HG02678 (cell line): ENCODE data around the gene NANOS2.

Source experiments
- ATAC-seq: cut with Tn5 transposase; IDR thresholded peaks from one replicate; pipeline ENCODE4 v1.9.1; 2021; ENCODE audit warnings: mild to moderate bottlenecking, moderate library complexity; ENCODE audit not compliant: unreplicated experiment

NANOS2 gene

DNA sequence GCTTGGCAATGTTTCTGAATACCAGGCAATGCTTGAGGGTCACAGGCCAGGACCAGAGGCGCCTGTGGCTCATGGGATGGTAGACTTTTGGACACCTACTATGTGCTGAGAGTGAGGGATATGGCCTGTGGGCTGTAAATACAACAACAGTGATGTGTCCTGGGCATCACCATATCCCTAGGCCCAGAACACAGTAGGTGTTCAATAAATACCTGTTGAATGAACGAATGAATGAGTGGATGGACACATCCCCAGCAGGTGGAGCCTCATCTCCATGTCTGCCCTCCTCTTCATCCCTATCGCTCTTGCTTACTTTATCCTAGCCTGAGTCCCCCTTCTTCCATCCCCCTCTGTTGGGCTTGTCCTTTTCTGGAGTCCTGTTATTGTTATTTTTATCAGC is 16.5 kb upstream of the NANOS2 start:
- ATAC-seq: no peak

DNA sequence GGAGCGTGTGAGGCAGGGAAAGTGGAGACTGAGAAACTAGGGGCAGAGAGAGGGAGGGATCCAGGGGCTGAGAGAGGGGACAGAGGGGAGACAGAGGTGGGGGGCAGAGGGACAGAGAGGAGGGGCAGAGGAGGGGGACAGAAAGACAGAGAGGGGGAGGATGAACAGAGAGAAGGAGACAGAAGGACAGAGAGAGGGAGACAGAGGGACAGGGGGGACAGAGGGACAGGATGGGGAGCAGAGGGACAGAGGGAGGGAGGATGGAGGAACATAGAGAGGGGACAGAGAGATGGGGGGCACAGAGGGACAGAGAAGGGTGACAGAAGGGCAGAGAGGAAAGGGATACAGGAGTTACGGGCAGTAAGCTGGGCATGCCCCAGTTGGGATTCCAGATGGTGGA is 14.7 kb upstream of the NANOS2 start:
- no peak for ATAC-seq

DNA sequence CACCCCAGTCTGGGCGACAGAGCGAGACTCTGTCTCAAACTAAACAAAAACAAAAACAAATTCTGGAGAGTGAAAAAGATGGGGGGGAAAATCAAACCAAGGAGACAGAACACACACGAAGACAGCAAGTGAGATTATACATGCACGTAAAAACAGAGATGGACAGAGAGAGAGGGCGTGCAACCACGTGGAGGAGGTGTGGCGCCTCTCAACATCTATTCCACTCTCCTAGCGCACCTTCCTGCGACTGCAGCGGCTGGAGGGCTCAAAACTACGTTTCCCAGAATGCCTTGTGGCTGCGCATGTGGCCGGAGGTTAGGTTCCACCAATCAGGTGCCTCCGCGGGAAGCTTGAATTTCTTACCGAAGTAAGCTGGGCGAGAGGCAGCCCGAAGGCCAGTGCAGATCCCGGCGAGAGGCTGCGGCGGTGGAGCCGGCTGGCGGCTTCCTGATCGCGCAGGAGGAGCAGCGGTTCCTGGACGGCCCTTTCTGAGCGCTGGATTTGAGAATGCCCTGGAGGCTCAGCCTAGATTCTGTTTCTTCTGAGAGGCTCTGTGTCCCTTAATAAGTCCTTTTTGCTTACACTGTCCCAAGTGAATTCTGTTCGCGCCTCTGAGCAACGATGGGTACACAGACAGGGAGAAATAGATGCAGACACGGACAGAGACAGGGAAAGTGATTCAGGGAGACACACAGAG is 13.1 kb upstream of the NANOS2 start:
- peak; percentile 76 for ATAC-seq

DNA sequence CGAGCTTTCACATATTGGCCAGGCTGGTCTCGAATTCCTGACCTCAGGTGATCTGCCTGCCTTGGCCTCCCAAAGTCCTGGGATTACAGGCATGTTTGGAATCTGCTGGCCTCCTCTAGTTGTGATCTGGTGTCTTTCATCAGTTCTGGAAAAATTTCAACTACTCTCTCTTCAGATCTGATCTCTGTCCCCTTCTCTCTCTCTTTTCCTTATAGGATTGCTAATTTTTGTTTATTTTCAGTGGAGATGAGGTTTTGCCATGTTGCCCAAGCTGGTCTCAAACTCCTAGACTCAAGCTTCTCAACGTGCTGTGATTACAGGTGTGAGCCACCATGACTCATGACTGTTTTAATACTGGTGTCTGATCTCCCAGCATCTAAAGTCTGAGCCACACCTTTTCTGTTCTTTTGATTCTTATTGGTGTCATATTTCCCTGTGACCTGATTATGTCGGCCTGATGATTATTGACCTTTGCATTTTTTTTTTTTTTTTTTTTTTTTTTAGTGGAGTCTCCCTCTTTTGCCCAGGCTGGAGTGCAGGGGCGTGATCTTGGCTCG is 10.4 kb upstream of the NANOS2 start:
- no peak for ATAC-seq

DNA sequence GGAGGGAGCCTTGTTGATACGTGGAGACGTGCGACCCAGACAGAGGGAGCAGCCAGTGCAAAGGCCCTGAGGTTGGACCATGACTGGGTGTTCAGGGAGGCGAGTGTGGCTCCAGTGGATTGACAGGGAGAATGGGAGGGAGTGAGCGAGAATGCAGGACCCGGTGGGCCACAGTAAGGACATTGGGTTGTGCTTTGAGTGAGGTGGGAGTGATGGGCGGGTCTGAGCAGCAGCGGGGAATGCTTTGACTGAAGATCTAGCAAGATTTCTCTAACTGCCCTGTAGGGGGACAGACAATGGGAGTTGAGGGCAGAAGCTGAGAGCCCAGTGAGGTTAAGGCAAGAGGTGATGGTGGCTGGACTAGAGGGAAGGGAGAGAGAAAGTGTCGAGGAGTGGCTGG is 7.7 kb upstream of the NANOS2 start:
- no peak for ATAC-seq

DNA sequence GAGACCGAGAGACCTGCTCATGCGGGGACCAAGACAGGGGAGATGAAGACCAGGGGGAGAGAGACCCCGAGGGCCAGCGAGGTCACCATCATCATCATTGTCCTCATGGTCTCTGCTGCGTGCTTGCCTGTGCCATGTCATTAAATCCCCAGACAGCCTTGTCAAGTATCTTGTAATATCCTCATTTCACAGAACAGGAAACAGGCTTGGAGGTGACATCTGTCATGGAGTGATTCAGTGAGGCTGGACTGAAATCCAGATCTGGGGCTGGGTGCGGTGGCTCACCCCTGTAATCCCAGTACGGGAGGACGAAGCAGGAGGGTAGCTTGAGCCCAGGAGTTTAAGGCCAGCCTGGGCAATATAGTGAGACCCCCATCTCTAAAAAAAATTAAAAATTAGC is 5.9 kb upstream of the NANOS2 start:
- ATAC-seq: no peak

DNA sequence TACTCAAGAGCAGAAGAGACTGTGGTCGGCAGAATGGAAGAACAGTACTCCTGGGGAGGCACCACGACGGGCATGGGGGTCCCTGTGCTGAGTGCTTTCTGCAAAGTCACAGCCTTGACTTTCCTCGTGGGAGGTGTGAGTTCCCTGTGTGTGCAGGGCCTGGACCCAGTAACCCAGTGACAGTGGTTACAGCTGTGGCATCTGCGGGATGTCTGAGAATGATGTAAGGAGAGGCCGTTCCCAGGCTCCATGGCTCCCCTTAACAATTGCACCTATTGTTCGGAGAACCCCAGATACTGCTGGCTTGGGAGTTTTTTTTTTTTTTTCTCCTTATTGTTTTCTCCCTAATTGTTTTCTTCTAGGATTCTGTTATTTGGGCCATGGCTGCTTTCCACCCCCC is 5.1 kb upstream of the NANOS2 start:
- no peak for ATAC-seq

DNA sequence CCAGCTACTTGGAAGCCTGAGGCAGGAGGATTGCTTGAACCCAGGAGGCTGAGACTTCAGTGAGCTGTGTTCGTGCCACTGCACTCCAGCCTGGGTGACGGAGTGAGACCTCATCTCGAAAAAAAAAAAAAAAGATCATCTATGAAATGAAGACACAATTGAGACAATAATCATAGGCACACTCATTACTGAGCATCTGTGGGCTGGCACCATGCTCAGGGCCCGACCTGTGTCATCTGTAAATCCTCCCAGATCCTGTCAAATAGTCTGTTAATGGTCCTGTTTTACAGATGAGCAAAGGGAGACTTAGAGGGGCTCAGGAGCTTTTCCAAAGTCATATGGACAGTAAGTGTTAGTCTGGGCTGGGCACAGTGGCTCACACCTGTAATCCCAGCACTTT is 4.1 kb upstream of the NANOS2 start:
- no peak for ATAC-seq

DNA sequence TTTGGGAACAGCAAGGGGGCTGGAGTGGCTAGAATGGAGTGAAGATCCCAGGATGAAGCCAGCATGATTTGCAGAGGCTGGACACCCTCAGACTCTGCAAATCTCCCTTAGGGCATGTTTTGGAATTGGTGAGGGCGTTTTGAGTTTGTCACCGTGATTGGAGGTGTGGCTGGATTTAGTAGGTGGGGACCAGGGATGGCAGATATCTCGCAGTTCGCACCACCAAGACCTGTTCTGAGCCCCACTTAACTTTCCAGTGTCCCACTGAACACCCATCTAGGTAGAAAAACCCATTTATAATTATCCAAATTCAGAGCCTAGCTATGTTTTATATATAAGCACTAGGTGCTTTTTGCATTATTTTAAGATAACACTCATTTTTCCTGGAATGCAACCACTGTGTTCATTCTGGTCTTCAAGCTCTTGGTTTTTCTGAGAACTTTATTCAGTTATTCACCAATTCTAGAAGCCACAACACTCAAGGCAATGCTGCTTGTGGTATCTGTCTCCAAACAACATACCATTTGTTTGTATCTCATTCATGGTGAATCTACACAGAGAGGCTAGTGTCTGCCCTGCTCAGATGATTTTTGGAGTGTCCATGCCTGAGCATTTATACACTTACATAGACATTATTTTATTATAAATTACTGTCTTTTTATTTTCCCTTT is 3.0 kb upstream of the NANOS2 start:
- no peak for ATAC-seq

DNA sequence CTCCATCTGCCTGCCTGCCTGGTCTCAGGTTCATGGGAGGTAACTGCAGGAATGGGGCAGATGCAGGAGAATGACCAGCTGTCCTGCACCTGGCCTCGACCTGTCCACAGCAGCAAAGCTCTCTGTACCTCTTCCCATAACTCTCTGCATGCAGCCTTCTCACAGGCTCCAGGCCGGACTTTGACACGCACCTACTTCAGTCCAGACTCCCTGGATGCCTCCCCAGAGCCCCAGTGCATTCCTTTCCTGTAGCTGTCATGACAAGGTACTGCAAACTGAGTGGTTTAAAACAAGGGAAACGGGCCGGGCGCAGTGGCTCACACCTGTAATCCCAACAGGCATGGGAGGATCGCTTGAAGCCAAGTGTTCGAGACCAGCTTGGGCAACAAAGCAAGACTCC is 3.3 kb downstream of the NANOS2 start:
- no peak for ATAC-seq

DNA sequence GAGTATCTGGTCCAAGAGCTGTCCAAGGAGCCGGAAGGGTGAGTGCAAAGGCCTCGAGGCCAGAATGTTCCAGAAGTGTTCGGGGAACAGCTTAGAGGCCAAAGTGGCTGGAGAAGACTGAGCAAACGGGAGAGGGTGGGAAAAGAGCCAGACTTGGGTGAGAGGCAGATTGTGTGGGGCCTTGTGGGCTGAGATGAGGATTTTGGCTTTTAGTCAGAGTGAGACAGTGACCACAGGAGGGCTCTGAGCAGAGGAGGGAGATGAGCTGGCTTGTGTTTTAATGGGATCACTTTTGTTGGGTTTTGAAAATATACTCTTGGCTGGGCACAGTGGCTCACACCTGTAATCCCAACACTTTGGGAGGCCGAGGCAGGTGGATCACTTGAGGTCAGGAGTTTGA is 5.6 kb downstream of the NANOS2 start:
- no peak for ATAC-seq

DNA sequence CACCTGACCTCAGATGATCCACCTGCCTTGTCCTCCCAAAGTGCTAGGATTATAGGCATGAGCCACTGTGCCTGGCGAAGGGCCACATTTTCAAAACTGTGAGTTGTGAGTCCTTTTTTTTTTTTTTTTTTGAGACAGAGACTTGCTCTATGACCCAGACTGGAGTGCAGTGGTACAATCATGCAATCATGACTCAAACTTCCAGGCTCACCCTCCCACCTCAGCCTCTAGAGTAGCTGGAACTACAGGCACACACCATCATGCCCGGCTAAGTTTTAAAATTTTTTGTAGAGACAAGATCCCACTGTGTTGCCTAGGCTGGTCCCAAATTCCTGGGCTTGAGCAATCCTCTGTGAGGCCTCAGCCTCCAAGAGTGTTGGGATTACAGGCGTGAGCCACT is 8.4 kb downstream of the NANOS2 start:
- no peak for ATAC-seq

DNA sequence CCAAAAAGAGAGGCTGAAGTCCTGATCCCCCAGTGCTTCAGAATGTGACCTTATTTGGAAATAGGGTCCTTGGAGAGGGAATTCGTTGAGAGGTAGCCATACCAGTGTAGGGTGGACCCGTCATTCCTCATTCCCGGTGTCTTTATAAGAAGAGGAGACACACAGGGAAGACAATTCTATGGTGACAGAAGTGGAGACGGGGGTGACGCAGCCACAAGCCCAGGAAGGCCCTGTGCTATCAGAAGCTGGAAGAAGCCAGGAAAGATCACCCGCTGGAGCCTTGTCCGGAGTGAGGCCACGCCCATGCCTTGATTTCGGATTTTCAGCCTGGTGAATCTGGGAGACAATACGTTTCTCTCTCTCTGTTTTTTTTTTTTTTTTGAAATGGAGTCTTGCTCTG is 9.6 kb downstream of the NANOS2 start:
- ATAC-seq: no peak

DNA sequence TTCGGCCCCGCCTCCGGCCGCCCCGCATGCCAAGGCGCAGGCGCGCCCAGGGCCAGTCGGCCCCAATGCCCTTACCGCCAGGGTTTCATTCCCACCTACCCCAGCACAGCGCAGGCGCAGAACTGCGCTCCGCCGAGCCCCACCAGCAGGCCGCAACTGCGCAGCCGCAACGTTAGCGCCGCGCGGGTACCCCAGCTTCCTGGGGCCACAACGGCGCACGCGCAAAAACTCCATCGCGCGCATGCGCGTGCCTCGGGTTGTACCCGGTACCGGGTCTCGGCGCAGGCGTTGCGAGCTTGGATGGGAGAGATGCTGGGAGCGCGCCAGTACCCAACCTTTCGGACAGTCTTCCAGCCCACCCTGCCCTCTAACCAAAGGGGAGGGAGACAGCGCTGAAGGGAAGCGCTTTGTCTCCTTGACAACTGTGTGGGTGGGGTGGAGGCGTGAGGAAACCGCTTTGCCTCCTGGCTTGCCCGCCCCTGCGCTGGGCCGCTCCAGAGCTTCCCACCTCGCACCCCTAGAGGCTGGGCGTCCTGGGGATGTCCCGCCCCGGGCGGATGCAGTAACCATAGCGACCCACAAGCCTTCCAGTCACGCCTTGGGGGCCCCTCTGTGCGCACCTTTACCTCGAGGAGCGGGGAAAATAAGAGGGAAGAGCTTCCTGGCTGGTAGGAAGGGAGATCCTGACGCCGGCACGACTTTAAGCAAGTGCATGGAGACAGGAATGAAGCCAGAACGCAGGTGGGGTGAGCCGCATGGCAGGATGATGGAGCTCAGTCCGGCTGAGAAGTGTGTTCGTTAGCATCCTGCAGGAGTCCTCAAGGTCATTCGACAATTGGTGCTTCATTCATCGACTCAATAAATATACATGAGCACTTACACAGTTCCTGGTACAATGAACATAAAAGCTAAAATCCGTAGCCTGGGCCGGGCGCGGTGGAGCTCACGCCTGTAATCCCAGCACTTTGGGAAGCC is 11.6 kb downstream of the NANOS2 start:
- ATAC-seq: peak; percentile 90

DNA sequence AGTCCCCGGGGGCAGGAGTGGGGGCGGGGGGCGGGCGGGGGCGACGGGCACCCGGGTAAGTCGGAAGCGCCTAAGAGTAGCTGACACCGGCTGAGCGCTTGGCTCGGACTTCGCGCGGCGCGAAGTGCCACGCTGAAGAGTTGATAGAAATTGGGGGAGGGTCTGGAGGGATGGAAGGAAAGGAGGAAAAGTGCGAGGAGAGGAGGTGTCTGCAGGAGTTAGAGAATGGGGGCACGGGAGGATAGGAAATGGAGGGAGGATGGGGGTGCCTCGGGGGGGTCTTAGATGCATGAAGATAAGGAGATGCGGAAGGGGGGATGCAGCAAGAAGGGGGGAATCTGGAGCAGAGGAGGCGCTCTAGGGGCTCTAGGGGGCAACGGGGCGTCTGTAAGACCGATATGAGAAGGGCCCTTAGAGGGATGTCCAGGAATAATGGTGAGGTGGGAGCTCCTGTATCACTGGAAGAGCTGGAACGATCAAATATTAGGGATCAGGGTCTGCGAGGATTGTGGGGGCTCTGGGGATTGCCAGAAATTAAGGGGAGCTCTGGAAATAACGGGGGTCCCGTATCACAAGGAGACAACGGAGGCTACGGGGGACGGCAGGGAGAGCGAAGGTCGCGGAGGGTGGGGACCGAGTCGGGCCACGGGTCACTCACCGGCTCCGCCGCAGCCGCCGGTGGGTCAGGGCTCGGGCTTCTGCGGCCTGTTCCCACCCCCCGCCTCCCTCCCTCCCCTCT is 12.5 kb downstream of the NANOS2 start, which contains the start of gene MYPOP:
MYPOP (minus strand) TSS at position 702 of the 739 bp plus-strand sequence. CDS start 840 bp downstream, outside the sequence.
- no peak for ATAC-seq

DNA sequence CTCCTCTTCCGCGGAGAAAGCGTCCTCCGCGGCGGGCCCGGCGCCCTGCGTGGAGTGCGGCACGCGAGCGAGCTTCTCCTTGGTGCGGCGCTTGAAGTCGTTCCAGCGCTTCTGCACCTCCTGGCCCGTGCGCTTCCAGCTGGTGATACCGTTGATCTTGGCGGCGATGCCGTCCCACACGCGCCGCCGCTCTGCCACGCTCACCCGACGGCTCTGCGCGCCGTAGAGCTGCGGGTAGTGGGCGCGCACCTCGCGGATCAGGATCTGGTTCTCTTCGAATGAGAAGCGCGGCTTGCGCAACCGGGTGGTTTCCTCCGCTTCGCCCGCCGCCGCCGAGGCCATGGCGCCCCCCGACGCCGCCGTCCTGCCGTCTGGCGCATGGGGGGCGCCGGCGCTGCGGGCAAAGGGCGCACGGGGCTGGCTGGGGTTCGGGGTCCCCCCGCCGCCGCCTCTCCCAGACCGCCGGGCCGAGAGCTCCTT is 13.1 kb downstream of the NANOS2 start:
- no peak for ATAC-seq

DNA sequence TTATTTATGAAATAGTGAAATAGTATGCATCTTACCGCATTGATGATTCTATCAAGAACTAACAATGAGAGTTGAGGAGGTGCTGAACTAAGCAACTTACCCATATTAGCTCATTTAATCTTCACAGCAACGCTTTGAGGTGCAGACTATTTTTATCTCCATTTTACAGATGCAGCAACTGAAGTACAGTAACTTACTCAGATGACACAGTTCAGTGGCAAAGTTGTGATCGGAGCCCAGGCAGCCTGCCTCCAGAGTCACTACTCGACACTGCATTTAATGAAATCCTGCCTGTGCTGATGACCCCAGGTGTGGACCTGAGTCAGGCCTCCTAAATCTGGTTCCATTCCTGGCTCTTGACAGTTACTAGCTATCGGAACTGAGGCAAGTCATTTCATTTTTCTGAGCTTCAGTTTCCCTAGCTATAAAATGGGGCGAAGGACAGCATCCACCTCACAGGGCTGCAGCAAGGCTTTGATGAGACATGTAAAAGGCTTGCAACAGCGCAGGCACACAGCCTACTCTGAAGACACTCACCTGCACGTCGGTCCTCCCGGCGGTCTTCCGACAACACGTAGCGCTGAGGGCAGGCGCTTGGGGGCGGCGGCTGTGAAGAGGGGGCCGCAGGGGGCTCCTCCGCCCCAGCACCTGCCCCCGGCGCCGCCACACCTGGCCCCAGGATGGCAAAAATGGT is 13.7 kb downstream of the NANOS2 start:
- no peak for ATAC-seq

DNA sequence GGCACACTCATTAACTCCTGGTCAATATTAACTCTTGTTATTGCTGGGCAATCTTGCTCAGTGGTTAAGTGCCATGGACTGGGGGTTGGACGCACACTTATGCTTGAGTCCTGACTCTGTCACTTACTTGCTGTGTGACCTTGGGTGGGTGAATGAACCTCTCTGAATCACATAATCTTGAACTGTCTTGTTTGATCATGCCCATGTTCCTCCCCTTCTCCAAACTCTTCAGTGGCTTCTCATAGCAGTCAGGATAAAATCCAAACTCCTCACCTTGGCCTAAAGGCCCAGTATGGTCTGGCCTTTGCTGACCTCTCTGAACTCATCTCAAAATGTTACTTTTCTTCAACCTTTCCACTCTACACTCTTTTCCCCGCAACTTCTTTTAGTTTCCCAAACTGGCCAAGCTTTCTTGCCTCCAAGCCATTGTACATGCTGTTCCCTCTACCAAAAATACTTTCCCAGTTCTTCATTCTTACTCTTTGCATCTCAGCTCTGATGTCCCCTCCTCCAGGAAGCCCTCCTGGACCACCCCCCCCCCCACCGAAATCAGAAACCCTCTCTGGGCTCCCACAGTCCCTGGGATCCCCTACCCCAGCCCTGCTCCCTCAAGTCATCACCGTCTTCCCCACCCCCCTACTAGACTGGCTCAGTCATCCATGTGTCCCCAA is 14.5 kb downstream of the NANOS2 start:
- no peak for ATAC-seq

DNA sequence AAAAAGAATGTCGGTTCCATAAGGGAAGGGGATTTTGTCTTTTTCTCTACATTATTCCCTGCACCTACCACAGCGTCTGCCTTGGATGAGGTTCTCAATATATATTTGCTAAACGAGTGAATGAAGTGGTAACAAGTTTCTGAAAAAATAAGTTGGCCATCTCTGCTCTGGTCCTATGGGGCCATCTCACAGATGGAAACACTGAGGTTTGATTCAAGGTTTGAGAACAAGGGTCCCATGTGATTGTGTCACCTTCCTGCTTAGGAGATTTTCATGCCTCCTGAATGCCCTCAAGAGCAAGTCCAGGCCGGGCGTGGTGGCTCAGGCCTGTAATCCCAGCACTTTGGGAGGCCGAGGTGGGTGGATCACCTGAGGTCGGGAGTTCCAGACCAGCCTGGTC is 15.3 kb downstream of the NANOS2 start:
- ATAC-seq: no peak
